HepG2 (cell line): Measurements from ENCODE around the gene TSNAXIP1. TPM values are rescaled to one million over a fixed set of nuclear protein-coding genes. Genes with fewer than 3 reads are reported as not detected.

Source experiments
- ARID4A ChIP-seq: sonication (generic); formaldehyde crosslinking; IDR thresholded peaks from 2 replicates; pipeline ENCODE4 v1.5.0; 2020; ENCODE audit warnings: mild to moderate bottlenecking, missing genetic modification reagents, borderline replicate concordance
- ATF5 ChIP-seq: sonication (generic); formaldehyde crosslinking; IDR thresholded peaks from 2 replicates; pipeline ENCODE4 v1.4.0; 2020; ENCODE audit warnings: mild to moderate bottlenecking, low read depth, missing genetic modification reagents
- GTF3A ChIP-seq: sonication (generic); formaldehyde crosslinking; conservative IDR thresholded peaks from 2 replicates; pipeline ENCODE4 v1.4.0; 2020; ENCODE audit warnings: mild to moderate bottlenecking, missing genetic modification reagents
- HOXA3 ChIP-seq: sonication (generic); formaldehyde crosslinking; IDR thresholded peaks from 2 replicates; pipeline ENCODE4 v1.5.0; 2020; ENCODE audit warnings: missing genetic modification reagents
- MTF1 ChIP-seq: sonication (generic); formaldehyde crosslinking; IDR thresholded peaks from 2 replicates; pipeline ENCODE4 v1.5.0; 2020; ENCODE audit warnings: missing genetic modification reagents
- PHF8 ChIP-seq: sonication (generic); formaldehyde crosslinking; IDR thresholded peaks from 2 replicates; pipeline ENCODE4 v1.5.0; 2020; ENCODE audit warnings: missing genetic modification reagents
- RFX1 ChIP-seq: fragments of 450-650 bp; IDR thresholded peaks from 2 replicates; pipeline ENCODE4 v1.6.1; 2017
- ZBTB3 ChIP-seq: sonication (generic); formaldehyde crosslinking; IDR thresholded peaks from 2 replicates; pipeline ENCODE4 v1.4.0; 2020; ENCODE audit warnings: low read depth, mild to moderate bottlenecking, moderate library complexity, missing genetic modification reagents, borderline replicate concordance
- ZBTB38 ChIP-seq: sonication (generic); formaldehyde crosslinking; IDR thresholded peaks from 2 replicates; pipeline ENCODE4 v1.5.1; 2020; ENCODE audit warnings: mild to moderate bottlenecking, missing genetic modification reagents
- ZFAT ChIP-seq: sonication (generic); formaldehyde crosslinking; conservative IDR thresholded peaks from 2 replicates; pipeline ENCODE4 v1.8.1; 2023; ENCODE audit warnings: missing genetic modification reagents, inconsistent platforms
- ZNF160 ChIP-seq: sonication (generic); formaldehyde crosslinking; IDR thresholded peaks from 2 replicates; pipeline ENCODE4 v1.8.0; 2022; ENCODE audit warnings: mild to moderate bottlenecking, inconsistent platforms, missing genetic modification reagents
- ZNF33A ChIP-seq: sonication (generic); formaldehyde crosslinking; IDR thresholded peaks from 2 replicates; pipeline ENCODE4 v1.5.1; 2020; ENCODE audit warnings: missing genetic modification reagents, mild to moderate bottlenecking, moderate library complexity, borderline replicate concordance
- ZNF432 ChIP-seq: sonication (generic); formaldehyde crosslinking; IDR thresholded peaks from 2 replicates; pipeline ENCODE4 v1.5.0; 2020; ENCODE audit warnings: missing genetic modification reagents, mild to moderate bottlenecking, borderline replicate concordance
- ZNF616 ChIP-seq: sonication (generic); formaldehyde crosslinking; IDR thresholded peaks from 2 replicates; pipeline ENCODE4 v1.5.0; 2020; ENCODE audit warnings: low read depth, mild to moderate bottlenecking, missing genetic modification reagents
- ZNF777 ChIP-seq: sonication (generic); formaldehyde crosslinking; IDR thresholded peaks from 2 replicates; pipeline ENCODE4 v1.4.0; 2020; ENCODE audit warnings: missing genetic modification reagents
- ZNF792 ChIP-seq: IDR thresholded peaks from 2 replicates; pipeline ENCODE4 v1.6.1; 2016
- polyA plus RNA-seq, 8 experiments: library from polyadenylated mRNA; depleted of rRNA in 3 of 8; stranded (reverse) in 7 of 8; unstranded in 1 of 8; fragments of >200 nt; fragmentation: Illumina TruSeq in 4 of 8; extraction: Trizol in 4 of 8; gene quantifications; 2 replicates each; pipeline versions ENCODE4 v1.2.1 to v1.2.3, GENCODE V29; 2011 to 2016; ENCODE audit warnings: low read depth in 4 of 8, missing spikeins in 1 of 8, mixed read lengths in 1 of 8; ENCODE audit not compliant: insufficient read depth in 1 of 8
- total RNA-seq, 5 experiments: library from RNA; depleted of rRNA; stranded (reverse); fragments of >200 nt; fragmentation: Illumina TruSeq; extraction: Trizol; gene quantifications; 2 replicates each; pipeline ENCODE4 v1.2.3, GENCODE V29; 2016; ENCODE audit warnings: low read depth in 1 of 5
- TF ChIP-seq, protein P1 (sequence below): IDR thresholded peaks from 2 replicates; pipeline ENCODE4 v1.6.1; 2012; ENCODE audit warnings: low read length, improper control_type of control experiment
- TF ChIP-seq, protein P2 (sequence below): sonication (generic); formaldehyde crosslinking; IDR thresholded peaks from 2 replicates; pipeline ENCODE4 v1.4.0; 2020; ENCODE audit warnings: missing genetic modification reagents, borderline replicate concordance

The TSNAXIP1 gene
- total and polyA plus RNA-seq, 2 of the 13 experiments (the other 11 are each of a cell fraction or from before 2014, with no cell fraction given): 0.37 to 0.86 TPM

- no peak for TF ChIP-seq ZNF33A (CRISPR knock-in tag)
- TF ChIP-seq GTF3A (CRISPR knock-in tag): peak; percentile 90; the same call in 1 of the 2 replicates
- 0 out of 2 replicates have a peak, but pooled peaks have one; percentile 44 for TF ChIP-seq ZNF616 (CRISPR knock-in tag)
- no peak for TF ChIP-seq HOXA3 (CRISPR knock-in tag)
- peak; percentile 59; the same call in 1 of the 2 replicates for TF ChIP-seq PHF8 (CRISPR knock-in tag)
- TF ChIP-seq ZBTB38 (CRISPR knock-in tag): no peak; the same call in 1 of the 2 replicates
- TF ChIP-seq, protein P1, sequence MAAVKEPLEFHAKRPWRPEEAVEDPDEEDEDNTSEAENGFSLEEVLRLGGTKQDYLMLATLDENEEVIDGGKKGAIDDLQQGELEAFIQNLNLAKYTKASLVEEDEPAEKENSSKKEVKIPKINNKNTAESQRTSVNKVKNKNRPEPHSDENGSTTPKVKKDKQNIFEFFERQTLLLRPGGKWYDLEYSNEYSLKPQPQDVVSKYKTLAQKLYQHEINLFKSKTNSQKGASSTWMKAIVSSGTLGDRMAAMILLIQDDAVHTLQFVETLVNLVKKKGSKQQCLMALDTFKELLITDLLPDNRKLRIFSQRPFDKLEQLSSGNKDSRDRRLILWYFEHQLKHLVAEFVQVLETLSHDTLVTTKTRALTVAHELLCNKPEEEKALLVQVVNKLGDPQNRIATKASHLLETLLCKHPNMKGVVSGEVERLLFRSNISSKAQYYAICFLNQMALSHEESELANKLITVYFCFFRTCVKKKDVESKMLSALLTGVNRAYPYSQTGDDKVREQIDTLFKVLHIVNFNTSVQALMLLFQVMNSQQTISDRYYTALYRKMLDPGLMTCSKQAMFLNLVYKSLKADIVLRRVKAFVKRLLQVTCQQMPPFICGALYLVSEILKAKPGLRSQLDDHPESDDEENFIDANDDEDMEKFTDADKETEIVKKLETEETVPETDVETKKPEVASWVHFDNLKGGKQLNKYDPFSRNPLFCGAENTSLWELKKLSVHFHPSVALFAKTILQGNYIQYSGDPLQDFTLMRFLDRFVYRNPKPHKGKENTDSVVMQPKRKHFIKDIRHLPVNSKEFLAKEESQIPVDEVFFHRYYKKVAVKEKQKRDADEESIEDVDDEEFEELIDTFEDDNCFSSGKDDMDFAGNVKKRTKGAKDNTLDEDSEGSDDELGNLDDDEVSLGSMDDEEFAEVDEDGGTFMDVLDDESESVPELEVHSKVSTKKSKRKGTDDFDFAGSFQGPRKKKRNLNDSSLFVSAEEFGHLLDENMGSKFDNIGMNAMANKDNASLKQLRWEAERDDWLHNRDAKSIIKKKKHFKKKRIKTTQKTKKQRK: no peak
- TF ChIP-seq ZBTB3 (CRISPR knock-in tag): no peak
- TF ChIP-seq ATF5 (CRISPR knock-in tag): no peak
- peak; percentile 97 for TF ChIP-seq ZNF777 (CRISPR knock-in tag)
- TF ChIP-seq ARID4A: peak; percentile 75
- no peak; the same call in none of the 2 replicates for TF ChIP-seq ZNF792 (CRISPR knock-in tag)
- no peak for TF ChIP-seq RFX1
- TF ChIP-seq MTF1 (CRISPR knock-in tag): no peak
- TF ChIP-seq ZFAT (CRISPR knock-in tag): no peak
- TF ChIP-seq, protein P2, sequence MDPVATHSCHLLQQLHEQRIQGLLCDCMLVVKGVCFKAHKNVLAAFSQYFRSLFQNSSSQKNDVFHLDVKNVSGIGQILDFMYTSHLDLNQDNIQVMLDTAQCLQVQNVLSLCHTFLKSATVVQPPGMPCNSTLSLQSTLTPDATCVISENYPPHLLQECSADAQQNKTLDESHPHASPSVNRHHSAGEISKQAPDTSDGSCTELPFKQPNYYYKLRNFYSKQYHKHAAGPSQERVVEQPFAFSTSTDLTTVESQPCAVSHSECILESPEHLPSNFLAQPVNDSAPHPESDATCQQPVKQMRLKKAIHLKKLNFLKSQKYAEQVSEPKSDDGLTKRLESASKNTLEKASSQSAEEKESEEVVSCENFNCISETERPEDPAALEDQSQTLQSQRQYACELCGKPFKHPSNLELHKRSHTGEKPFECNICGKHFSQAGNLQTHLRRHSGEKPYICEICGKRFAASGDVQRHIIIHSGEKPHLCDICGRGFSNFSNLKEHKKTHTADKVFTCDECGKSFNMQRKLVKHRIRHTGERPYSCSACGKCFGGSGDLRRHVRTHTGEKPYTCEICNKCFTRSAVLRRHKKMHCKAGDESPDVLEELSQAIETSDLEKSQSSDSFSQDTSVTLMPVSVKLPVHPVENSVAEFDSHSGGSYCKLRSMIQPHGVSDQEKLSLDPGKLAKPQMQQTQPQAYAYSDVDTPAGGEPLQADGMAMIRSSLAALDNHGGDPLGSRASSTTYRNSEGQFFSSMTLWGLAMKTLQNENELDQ (CRISPR knock-in tag): no peak
- peak; percentile 27; the same call in 1 of the 2 replicates for TF ChIP-seq ZNF432 (CRISPR knock-in tag)
- no peak for TF ChIP-seq ZNF160 (CRISPR knock-in tag)
Observed at GRCh38 chr16:67842509-67843342, 36.0 kb downstream of the TSNAXIP1 start (continued).
